Ecto neural progenitor cell (in vitro differentiated cells): ENCODE results near the gene TRIL.
A peak's percentile ranks its signal among the peaks of the same experiment; 100 is the strongest.

Experiments used
- DNase-seq: peaks from one replicate; pipeline ENCODE4 v3.0.0-alpha.2; 2018; ENCODE audit warnings: low spot score

The TRIL gene

GRCh38 chr7:28958235-28958979 lies at the start of gene TRIL:
Gene TRIL (minus strand): TSS chr7:28958330. CDS start chr7:28958046, 284 bp downstream.
- DNase-seq: peak; percentile 92

GRCh38 chr7:29007127-29007526 lies 49.0 kb upstream of the TRIL start:
- DNase-seq: no peak

GRCh38 chr7:29005829-29006228 lies 47.7 kb upstream of the TRIL start:
- no peak for DNase-seq

GRCh38 chr7:29005406-29005805 lies 47.3 kb upstream of the TRIL start:
- no peak for DNase-seq

GRCh38 chr7:29003703-29004102 lies 45.6 kb upstream of the TRIL start:
- no peak for DNase-seq

GRCh38 chr7:29000717-29001076 lies 42.6 kb upstream of the TRIL start:
- no peak for DNase-seq

- DNase-seq: no peak
Measured at GRCh38 chr7:28999895-29000716, 42.0 kb upstream of the TRIL start.

- DNase-seq: no peak
Measured at GRCh38 chr7:28999427-28999826, 41.3 kb upstream of the TRIL start.

- no peak for DNase-seq
Measured at GRCh38 chr7:28998105-28998504, 40.0 kb upstream of the TRIL start.

- no peak for DNase-seq
Measured at GRCh38 chr7:28996836-28997235, 38.7 kb upstream of the TRIL start.

GRCh38 chr7:28993371-28993770 lies 35.2 kb upstream of the TRIL start:
- no peak for DNase-seq

- DNase-seq: no peak
Measured at GRCh38 chr7:28992798-28993197, 34.7 kb upstream of the TRIL start.

- peak; percentile 54 for DNase-seq
Measured at GRCh38 chr7:28990200-28990960, 32.2 kb upstream of the TRIL start.

- no peak for DNase-seq
Measured at GRCh38 chr7:28989211-28989980, 31.3 kb upstream of the TRIL start.

GRCh38 chr7:28988810-28989209 lies 30.7 kb upstream of the TRIL start:
- DNase-seq: no peak

- no peak for DNase-seq
Measured at GRCh38 chr7:28988091-28988490, 30.0 kb upstream of the TRIL start.

GRCh38 chr7:28986765-28987110 lies 28.6 kb upstream of the TRIL start:
- no peak for DNase-seq

GRCh38 chr7:28986028-28986764 lies 28.1 kb upstream of the TRIL start:
- DNase-seq: no peak

- DNase-seq: no peak
Measured at GRCh38 chr7:28984631-28985030, 26.5 kb upstream of the TRIL start.

- DNase-seq: no peak
Measured at GRCh38 chr7:28984217-28984616, 26.1 kb upstream of the TRIL start.
